NCI-H2107 treated with DMSO at 0.1 percent for 48 hours (cell line): ENCODE data around the gene BCAS1.

Source experiments
- DNase-seq: peaks from one replicate; lab custom pipeline; 2025; ENCODE audit not compliant: unreplicated experiment; lab: John Stamatoyannopoulos, UW

BCAS1 gene, protein sequence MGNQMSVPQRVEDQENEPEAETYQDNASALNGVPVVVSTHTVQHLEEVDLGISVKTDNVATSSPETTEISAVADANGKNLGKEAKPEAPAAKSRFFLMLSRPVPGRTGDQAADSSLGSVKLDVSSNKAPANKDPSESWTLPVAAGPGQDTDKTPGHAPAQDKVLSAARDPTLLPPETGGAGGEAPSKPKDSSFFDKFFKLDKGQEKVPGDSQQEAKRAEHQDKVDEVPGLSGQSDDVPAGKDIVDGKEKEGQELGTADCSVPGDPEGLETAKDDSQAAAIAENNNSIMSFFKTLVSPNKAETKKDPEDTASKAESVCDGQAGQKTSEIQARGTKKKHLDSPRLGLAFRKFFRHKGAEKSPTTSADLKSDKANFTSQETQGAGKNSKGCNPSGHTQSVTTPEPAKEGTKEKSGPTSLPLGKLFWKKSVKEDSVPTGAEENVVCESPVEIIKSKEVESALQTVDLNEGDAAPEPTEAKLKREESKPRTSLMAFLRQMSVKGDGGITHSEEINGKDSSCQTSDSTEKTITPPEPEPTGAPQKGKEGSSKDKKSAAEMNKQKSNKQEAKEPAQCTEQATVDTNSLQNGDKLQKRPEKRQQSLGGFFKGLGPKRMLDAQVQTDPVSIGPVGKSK

GRCh38 chr20:54070187-54070987 lies at the start of gene BCAS1:
TSS of gene BCAS1 (minus strand) at chr20:54070594. CDS start at chr20:54058718, 11,876 bp downstream.
- no peak for DNase-seq

DNA sequence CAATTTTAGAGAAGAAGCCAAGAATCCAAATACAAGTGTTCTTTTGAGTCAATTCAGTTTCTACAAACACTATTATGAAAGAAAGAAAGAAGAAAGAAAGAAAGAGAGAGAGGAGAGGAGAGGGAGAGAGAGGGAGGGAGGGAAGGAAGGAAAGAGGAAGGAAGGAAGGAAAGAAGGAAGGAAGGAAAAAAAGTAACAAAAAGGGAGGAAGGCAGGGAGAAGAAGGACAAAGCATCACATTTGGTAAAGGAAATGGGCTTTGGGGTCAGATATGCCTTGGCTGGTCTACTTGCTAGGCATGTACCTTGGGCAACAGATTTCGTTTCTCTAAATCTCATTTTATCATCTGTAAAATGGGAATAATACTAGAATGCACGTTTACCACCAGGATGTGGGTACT lies 49.4 kb upstream of the BCAS1 start:
- no peak for DNase-seq

- DNase-seq, result no peak
Measured at GRCh38 chr20:54118220-54119001, 48.0 kb upstream of the BCAS1 start.

DNA sequence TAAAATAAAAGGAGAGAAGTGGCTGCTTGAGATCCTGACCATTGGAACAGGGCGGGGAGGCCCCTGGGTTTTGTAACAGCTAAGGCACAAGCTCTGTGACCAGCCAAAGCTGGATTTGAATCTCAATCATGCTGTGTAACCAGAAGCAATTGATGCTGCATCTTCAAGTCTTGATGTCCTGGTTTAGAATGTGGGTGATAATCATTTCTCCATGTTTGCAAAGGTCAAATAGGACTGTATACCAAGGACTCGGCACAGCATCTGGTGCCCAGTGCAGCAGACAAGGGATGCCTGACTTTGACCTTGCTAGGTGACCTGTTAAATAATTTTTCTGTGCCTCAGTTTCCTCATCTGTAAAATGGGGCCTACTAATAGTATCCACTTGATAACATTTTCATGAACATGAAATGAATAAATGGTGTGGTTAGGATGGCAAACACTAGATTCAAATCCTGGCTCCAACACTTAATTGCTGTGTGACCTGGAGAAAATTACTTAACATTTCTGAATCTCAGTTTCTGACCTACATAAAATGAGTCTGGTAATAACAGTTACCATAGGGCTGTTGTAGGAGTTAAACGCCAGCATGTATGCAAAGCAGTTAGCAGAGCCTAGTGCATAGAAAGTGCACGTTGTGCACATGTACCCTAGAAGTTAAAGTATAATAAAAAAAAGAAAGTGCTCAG lies 46.3 kb upstream of the BCAS1 start:
- no peak for DNase-seq

- no peak for DNase-seq
Measured at GRCh38 chr20:54115172-54115854, 44.9 kb upstream of the BCAS1 start.

DNA sequence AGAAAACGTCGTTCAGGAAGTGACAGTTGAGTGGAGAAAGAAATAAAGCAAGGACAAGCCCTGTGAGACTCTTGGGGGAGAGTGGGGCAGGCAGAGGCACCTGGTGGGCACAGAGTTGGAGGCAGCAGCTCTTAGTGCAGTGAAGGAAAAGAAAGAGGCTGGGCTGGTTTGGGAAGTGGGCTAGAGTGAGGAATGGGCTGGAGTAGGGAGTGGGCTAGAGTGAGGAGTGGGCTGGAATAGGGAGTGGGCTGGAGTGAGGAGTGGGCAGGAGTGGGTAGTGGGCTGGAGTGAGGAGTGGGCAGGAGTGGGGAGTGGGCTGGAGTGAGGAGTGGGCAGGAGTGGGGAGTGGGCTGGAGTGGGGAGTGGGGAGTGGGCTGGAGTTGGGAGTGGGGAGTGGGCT lies 43.7 kb upstream of the BCAS1 start:
- DNase-seq, result no peak

- no peak for DNase-seq
Measured at GRCh38 chr20:54113566-54113965, 43.2 kb upstream of the BCAS1 start.

DNA sequence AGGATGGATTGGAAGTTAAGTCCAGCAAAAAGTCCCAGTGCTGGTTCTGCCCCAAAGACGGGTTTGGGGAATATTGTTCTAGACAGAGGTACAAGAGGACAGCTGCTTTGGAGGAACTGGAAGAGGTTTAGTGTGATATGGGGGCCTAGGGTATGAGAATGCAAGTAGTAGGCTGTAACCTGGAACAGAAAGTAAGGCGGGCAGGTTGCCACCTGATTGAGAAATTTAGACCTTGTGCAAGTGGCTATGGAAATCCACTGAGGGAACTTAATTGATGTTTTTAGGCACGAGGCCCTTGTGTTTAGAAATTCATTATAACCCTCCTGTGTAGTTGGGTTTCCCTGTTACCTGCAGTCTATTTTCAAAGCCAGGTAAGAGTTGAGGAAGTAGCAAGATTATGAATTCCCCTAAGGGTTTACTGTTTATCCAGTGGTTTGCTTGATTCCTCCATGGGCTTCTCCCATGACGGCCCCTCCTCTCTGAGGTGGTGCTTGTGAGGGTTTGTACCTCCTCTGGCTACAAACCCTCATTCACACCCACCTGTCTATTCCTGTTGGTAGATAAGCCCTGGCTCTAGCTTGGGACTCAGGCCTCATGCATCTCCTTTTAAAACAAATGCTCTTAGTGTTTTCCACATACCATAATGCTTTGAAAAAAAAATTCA lies 42.0 kb upstream of the BCAS1 start:
- no peak for DNase-seq

DNA sequence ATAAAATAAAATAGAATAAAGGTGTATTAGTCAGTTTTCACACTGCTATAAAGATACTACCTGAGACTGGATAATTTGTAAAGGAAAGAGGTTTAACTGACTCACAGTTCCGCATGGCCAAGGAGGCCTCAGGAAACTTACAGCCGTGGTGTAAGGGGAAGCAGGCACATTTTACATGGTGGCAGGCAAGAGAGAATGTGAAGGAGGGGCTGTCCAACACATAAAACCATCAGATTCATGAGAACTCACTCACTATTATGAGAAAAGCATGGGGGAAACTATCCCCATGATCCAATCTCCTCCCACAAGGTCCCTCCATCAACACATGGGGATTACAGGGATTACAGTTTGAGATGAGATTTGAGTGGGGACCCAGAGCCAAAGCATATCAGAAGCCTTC lies 41.1 kb upstream of the BCAS1 start:
- DNase-seq, result no peak

GRCh38 chr20:54110457-54110856 lies 40.1 kb upstream of the BCAS1 start:
- DNase-seq, result no peak

DNA sequence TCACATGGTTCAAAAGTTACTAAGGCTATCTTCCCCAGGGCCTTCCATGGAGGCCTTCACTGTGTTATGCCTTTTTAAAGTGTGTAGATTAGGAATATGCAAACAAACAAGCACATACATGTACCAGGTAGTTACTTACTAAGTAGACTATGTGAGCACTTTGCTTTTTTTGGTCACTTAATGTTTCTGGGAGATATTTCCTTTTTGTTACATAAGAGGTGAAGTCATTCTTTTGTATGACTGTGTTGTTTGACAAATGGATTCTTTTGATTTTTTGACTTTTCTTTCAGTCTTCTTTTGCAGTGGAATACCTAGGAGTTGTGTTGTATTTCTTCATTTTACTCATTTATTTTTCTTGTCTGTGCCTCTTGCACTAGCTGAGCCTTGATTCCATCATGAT lies 39.6 kb upstream of the BCAS1 start:
- DNase-seq, result no peak

- DNase-seq, result no peak
Measured at GRCh38 chr20:54108817-54109216, 38.4 kb upstream of the BCAS1 start.

- no peak for DNase-seq
Measured at GRCh38 chr20:54108326-54108642, 37.9 kb upstream of the BCAS1 start.

- no peak for DNase-seq
Measured at GRCh38 chr20:54107600-54108325, 37.4 kb upstream of the BCAS1 start.

DNA sequence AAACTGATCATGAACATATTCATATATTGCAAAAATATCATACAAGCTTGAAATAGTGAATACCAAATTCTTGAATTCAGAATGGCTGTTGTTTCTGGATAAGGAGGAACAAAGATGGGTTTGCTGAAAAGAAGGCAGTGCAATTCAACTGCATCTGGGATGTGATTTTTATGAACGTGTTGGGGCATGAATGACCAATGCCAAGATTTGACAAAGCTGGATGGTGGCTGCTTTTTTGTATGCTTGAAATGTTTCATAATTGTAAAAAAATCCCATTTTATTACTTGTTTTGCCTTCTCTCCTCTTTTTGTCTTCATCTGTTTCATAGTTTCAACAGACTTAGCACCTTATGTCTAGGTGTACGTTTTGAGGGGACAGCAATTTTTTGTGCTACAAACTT lies 36.8 kb upstream of the BCAS1 start:
- DNase-seq, result no peak

GRCh38 chr20:54106162-54106561 lies 35.8 kb upstream of the BCAS1 start:
- DNase-seq, result no peak

DNA sequence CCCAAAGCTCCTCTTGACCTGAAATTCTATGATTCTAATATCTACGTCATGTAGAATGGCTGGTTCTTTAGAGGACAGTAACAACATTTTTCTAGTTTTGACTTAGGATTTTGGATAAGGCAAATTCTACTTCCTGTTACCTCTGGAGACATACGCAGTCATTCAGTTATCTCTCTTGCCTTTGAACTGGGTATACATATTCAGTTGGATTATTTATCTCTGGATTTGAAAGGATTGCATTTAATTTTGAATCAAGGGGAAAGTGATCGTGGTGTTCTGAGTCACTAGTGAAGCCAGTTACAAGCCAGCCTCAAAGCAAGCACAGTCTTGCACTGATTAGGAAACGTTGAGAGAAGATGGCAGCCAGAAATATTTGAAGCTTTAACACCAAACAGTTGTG lies 35.3 kb upstream of the BCAS1 start:
- no peak for DNase-seq

DNA sequence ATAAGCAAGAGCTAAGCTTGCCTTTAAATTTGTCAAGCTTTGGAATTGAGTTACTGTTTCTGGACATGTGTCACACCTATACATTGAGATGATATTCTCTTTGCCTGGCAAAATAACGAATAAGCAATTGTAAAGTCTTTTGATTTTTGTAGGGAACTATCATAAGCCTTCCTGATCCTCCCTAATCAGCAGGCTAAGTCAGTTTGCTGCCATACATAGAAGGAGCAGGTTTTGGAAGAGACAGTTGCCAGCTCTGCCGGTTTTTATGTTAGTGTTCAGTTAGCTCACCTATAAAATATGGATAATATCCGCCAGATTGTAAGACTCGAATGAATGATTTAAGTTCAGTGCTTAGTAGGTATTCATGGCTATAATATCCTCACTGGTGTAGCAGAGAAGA lies 34.4 kb upstream of the BCAS1 start:
- DNase-seq, result no peak
